Activated naive CD8-positive, alpha-beta T cell (primary cell): ENCODE results near the gene FMO4.
"Not testable (repeated sequence)": the region's sequence is repeated elsewhere in the genome, so short reads cannot be mapped to it uniquely, and the experiment has no call there.

Source experiments
- H3K27ac Mint-ChIP-seq: one replicate; pipeline ENCODE4 v1.8.0; 2021; ENCODE audit warnings: mixed read lengths
- H3K27me3 Mint-ChIP-seq: one replicate; pipeline ENCODE4 v1.8.0; 2021; ENCODE audit warnings: mixed read lengths
- H3K36me3 Mint-ChIP-seq: one replicate; pipeline ENCODE4 v1.8.0; 2021; ENCODE audit warnings: mixed read lengths
- H3K4me1 Mint-ChIP-seq: one replicate; pipeline ENCODE4 v1.8.0; 2021; ENCODE audit warnings: low read depth, mixed read lengths
- H3K4me3 Mint-ChIP-seq: one replicate; pipeline ENCODE4 v1.8.0; 2021; ENCODE audit warnings: mild to moderate bottlenecking, mixed read lengths
- H3K9me3 Mint-ChIP-seq: one replicate; pipeline ENCODE4 v1.8.0; 2021; ENCODE audit warnings: low read depth, mixed read lengths

FMO4 gene

DNA sequence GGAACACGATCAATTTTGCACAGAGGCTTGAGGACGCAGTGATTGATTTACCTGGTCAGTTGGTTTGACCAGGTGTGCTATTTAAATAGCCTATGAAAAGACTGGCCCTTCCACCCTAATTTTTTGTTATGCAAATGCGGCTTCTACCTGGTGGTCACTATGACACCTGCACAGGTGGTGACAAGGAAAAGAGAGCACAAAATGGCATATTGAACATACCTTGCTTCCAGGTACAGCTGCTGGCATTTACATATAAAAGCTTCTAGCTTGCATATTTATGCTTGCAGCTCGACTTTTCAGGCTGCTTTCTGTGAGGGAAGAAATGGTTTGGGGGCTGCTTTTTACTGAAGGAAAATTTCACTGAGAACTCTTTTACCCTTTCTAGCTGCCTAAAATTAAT lies 15.3 kb upstream of the FMO4 start:
- H3K4me1 Mint-ChIP-seq: no peaks in the 10 kb centered on the region
- H3K9me3 Mint-ChIP-seq: peaks cover 18% of the 10 kb centered on the region
- H3K27ac Mint-ChIP-seq: no peak overlapping the region
- peaks cover 17% of the 10 kb centered on the region for H3K27me3 Mint-ChIP-seq
- no peak overlapping the region for H3K4me3 Mint-ChIP-seq
- H3K36me3 Mint-ChIP-seq: peaks cover 7% of the 10 kb centered on the region

- no peaks in the 10 kb centered on the region for H3K4me1 Mint-ChIP-seq
- no peak overlapping the region for H3K27ac Mint-ChIP-seq
- no peak overlapping the region for H3K4me3 Mint-ChIP-seq
- peaks cover 14% of the 10 kb centered on the region for H3K27me3 Mint-ChIP-seq
- peaks cover 7% of the 10 kb centered on the region for H3K36me3 Mint-ChIP-seq
- peaks cover 18% of the 10 kb centered on the region for H3K9me3 Mint-ChIP-seq
Measured at GRCh38 chr1:171299342-171299741, 14.6 kb upstream of the FMO4 start.

- Mint-ChIP-seq H3K4me1 (no peaks in the 10 kb centered on the region), H3K27ac (no peak overlapping the region), H3K27me3 (peaks cover 9% of the 10 kb centered on the region), H3K36me3 (peaks cover 7% of the 10 kb centered on the region), H3K9me3 (peaks cover 18% of the 10 kb centered on the region), H3K4me3 (no peak overlapping the region)
Measured at GRCh38 chr1:171300401-171300800, 13.6 kb upstream of the FMO4 start.

- H3K36me3 Mint-ChIP-seq: no peaks in the 10 kb centered on the region
- H3K4me1 Mint-ChIP-seq: peaks cover 20% of the 10 kb centered on the region
- H3K27me3 Mint-ChIP-seq: no peaks in the 10 kb centered on the region
- H3K27ac Mint-ChIP-seq: no peak overlapping the region
- H3K4me3 Mint-ChIP-seq: no peak overlapping the region
- no peaks in the 10 kb centered on the region for H3K9me3 Mint-ChIP-seq
Measured at GRCh38 chr1:171310661-171311087, 3.3 kb upstream of the FMO4 start.

DNA sequence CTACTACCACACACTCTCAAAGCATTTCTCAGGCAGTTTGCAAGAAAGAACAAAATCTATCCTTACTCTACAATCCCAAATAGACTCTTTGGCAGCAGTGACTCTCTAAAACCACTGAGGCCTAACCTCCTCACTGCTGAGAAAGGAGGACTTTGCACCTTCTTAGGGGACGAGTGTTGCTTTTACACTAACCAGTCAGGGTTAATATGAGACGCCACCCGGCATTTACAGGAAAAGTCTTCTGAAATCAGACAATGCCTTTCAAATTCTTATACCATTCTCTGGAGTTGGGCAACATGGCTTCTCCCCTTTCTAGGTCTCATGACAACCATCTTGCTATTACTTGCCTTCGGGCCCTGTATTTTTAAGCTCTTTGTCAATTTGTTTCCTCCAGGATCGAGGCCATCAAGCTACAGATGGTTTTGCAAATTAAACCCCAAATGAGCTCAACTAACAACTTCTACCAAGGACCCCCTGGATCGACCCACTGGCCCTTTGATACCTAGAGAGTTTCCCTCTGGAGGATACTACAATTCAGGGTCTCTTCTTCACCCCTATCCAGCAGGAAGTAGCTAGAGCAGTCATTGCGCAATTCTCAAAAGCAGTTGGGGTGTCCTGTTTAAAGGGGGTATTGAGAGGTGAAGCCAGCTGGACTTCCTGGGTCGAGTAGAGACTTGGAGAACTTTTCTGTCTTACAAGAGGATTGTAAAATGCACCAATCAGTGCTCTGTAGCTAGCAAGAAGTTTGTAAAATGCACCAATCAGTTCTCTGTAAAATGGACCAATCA lies 2.0 kb upstream of the FMO4 start:
- H3K27ac Mint-ChIP-seq: no peak overlapping the region
- no peaks in the 10 kb centered on the region for H3K9me3 Mint-ChIP-seq
- H3K4me3 Mint-ChIP-seq: no peak overlapping the region
- no peaks in the 10 kb centered on the region for H3K27me3 Mint-ChIP-seq
- peaks cover 22% of the 10 kb centered on the region for H3K4me1 Mint-ChIP-seq
- H3K36me3 Mint-ChIP-seq: no peaks in the 10 kb centered on the region

DNA sequence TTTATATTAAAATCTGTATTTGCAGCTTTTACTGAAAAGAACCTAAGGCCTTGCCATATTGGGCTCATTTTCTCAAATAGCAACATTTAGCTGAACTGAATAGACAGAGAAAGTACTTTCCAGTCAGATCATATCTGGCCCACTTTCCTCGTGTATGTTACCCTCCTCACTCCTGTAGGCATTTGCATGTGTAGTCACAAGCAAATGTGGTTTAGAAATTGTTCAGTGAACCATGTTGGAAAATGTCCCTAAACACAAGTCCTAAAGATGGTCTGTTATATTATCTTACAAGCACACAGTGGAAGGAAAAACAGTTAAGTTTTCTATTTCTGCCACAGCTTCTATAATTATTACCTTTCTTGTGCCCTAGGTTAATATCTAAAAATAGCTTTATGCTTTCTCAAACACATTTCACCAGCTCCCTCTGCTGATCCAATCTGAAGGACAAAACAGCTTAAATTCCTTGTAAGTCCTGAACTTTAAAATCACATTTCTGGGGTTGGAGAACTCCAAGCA lies 606 bp upstream of the FMO4 start:
- Mint-ChIP-seq H3K36me3 (peaks cover 4% of the 10 kb centered on the region), H3K9me3 (no peaks in the 10 kb centered on the region), H3K4me1 (peaks cover 22% of the 10 kb centered on the region), H3K4me3 (peak overlapping the region; percentile 85), H3K27ac (peak overlapping the region; percentile 91), H3K27me3 (no peaks in the 10 kb centered on the region)

GRCh38 chr1:171329251-171329650 lies 15.3 kb downstream of the FMO4 start:
- H3K36me3 Mint-ChIP-seq: peaks cover 14% of the 10 kb centered on the region
- H3K9me3 Mint-ChIP-seq: no peaks in the 10 kb centered on the region
- no peak overlapping the region for H3K27ac Mint-ChIP-seq
- H3K4me3 Mint-ChIP-seq: no peak overlapping the region
- no peaks in the 10 kb centered on the region for H3K27me3 Mint-ChIP-seq
- H3K4me1 Mint-ChIP-seq: no peaks in the 10 kb centered on the region

- Mint-ChIP-seq H3K9me3 (no peaks in the 10 kb centered on the region), H3K27me3 (no peaks in the 10 kb centered on the region), H3K4me3 (no peak overlapping the region), H3K4me1 (no peaks in the 10 kb centered on the region), H3K27ac (no peak overlapping the region), H3K36me3 (peaks cover 24% of the 10 kb centered on the region)
Measured at GRCh38 chr1:171334024-171334640, 20.1 kb downstream of the FMO4 start.

GRCh38 chr1:171335964-171336363 lies 22.0 kb downstream of the FMO4 start:
- H3K36me3 Mint-ChIP-seq: peaks cover 28% of the 10 kb centered on the region
- H3K27me3 Mint-ChIP-seq: no peaks in the 10 kb centered on the region
- no peaks in the 10 kb centered on the region for H3K9me3 Mint-ChIP-seq
- H3K4me3 Mint-ChIP-seq: no peak overlapping the region
- no peaks in the 10 kb centered on the region for H3K4me1 Mint-ChIP-seq
- no peak overlapping the region for H3K27ac Mint-ChIP-seq

- not testable (repeated sequence) for H3K9me3 Mint-ChIP-seq, H3K27ac Mint-ChIP-seq, H3K4me3 Mint-ChIP-seq, H3K27me3 Mint-ChIP-seq, H3K4me1 Mint-ChIP-seq
- H3K36me3 Mint-ChIP-seq: peaks cover 32% of the 10 kb centered on the region
Measured at GRCh38 chr1:171339345-171339744, 25.4 kb downstream of the FMO4 start.

DNA sequence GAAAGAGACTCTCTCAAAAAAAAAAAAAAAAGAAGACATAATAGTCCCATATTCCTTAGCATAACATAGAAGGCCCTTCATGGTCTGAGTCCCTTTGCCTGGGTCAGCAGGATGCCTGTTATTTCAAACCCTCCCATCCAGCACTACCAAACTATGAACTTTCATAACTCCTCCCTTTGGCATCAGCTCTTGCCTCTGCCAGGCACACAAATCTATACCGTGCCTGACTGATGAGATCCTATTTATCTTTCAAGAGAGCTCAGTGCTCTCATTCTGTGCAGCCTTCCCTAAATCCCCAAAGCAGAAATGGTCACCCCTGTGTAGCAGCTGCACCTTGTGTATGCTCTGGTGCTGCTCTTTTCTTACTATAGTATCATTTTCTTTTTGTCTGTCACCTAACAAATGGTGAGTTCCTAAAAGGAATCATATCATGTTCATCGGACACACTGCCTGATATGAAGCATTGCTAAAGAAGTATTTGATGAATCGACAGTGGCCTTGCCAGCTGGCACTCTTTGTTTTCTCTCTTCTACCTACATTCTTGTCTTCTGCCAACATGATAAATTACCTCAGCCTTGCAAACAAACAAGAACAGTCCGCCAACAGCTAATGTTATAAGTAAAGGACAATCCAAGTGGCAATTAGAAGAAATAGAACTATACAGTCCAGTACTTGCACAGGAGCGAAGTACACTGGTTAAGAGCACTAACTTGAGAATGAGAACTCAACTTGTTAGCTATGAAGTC lies 29.9 kb downstream of the FMO4 start:
- Mint-ChIP-seq H3K4me3 (no peak overlapping the region), H3K4me1 (no peaks in the 10 kb centered on the region), H3K9me3 (peaks cover 12% of the 10 kb centered on the region)

DNA sequence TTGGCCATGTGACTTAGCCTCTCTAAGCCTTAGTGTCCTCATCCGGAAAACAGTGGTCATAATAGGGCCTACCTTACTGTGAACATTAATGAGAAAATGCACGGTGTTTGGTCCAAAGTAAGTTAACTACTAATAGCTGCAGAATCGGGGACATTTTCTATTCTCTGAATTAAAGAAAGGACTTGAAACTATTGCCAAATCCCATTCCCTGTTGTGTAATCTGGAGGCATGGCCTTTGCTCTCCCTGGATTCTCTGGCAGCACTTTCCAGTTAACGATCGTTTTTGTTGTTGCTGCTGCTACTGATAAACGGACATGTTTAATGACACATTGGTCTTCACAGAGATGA lies 30.5 kb downstream of the FMO4 start:
- Mint-ChIP-seq H3K36me3 (peaks cover 27% of the 10 kb centered on the region), H3K27me3 (no peaks in the 10 kb centered on the region), H3K4me3 (no peak overlapping the region), H3K27ac (no peak overlapping the region), H3K9me3 (peaks cover 13% of the 10 kb centered on the region), H3K4me1 (no peaks in the 10 kb centered on the region)

More for the DNA sequence above, 29.9 kb downstream of the FMO4 start:
- no peak overlapping the region for H3K27ac Mint-ChIP-seq
- H3K36me3 Mint-ChIP-seq: peaks cover 32% of the 10 kb centered on the region
- H3K27me3 Mint-ChIP-seq: no peaks in the 10 kb centered on the region

GRCh38 chr1:171345536-171345935 lies 31.6 kb downstream of the FMO4 start:
- Mint-ChIP-seq H3K4me3 (no peak overlapping the region), H3K4me1 (no peaks in the 10 kb centered on the region), H3K27me3 (peaks cover 4% of the 10 kb centered on the region), H3K9me3 (peaks cover 16% of the 10 kb centered on the region), H3K36me3 (peaks cover 23% of the 10 kb centered on the region), H3K27ac (no peak overlapping the region)

DNA sequence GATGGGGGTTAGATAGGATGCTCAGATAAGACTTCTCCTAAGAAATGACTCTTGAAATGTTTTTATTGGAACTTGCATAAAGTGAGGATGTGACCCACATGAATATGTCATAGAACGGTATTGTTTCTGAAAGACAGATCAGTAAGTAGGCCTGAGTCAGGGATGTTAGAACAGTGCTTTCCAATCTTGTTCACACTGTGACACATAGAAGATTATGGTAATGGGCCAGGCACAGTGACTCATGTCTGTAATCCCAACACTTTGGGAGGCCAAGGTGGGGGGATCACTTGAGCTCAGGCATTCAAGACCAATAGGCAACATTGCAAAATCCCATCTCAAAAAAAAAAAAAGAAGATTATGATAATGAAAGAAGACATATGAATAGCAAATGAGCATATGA lies 32.9 kb downstream of the FMO4 start:
- Mint-ChIP-seq H3K9me3 (peaks cover 16% of the 10 kb centered on the region), H3K27me3 (peaks cover 4% of the 10 kb centered on the region), H3K27ac (no peak overlapping the region), H3K4me3 (no peak overlapping the region), H3K4me1 (no peaks in the 10 kb centered on the region), H3K36me3 (peaks cover 20% of the 10 kb centered on the region)

DNA sequence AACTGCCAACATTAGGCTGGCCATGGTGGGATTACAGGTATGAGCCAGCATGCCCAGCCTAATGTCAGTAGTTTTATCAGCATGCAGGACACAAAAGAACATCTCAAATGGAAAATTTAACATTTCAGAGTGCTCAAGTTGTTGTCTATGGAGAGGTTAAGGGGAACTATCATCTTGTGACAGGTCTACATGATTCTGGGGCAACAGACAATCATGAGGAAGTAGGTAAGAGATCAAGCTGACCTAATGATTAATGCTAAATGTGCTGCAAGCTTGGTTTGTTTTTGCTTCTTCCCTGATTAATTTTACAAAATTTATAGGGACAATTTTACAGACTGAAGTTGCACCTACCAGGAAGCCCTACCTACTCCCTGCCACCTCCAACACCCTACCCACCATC lies 36.6 kb downstream of the FMO4 start:
- H3K4me3 Mint-ChIP-seq: no peak overlapping the region
- H3K27me3 Mint-ChIP-seq: peaks cover 6% of the 10 kb centered on the region
- H3K4me1 Mint-ChIP-seq: no peaks in the 10 kb centered on the region
- peaks cover 13% of the 10 kb centered on the region for H3K9me3 Mint-ChIP-seq
- no peak overlapping the region for H3K27ac Mint-ChIP-seq
- peaks cover 7% of the 10 kb centered on the region for H3K36me3 Mint-ChIP-seq
